SU-DHL-6 (cell line): ENCODE data around the gene CLEC4C.

Experiments used
- EZH2phosphoT487 ChIP-seq: fragments of 200-600 bp; sonication (generic), shearing (Covaris generic); conservative IDR thresholded peaks from 2 replicates; pipeline ENCODE4 v1.6.1; 2018; ENCODE audit warnings: mild to moderate bottlenecking, antibody characterized with exemption, low read length, moderate library complexity, mixed read lengths
- TF ChIP-seq, protein P1 (sequence below): fragments of 200-600 bp; sonication (generic); IDR thresholded peaks from one replicate; pipeline ENCODE4 v1.5.1; 2017; ENCODE audit warnings: antibody characterized with exemption, mild to moderate bottlenecking, low read length, moderate library complexity; ENCODE audit not compliant: insufficient read depth, poor library complexity, severe bottlenecking

DNA sequence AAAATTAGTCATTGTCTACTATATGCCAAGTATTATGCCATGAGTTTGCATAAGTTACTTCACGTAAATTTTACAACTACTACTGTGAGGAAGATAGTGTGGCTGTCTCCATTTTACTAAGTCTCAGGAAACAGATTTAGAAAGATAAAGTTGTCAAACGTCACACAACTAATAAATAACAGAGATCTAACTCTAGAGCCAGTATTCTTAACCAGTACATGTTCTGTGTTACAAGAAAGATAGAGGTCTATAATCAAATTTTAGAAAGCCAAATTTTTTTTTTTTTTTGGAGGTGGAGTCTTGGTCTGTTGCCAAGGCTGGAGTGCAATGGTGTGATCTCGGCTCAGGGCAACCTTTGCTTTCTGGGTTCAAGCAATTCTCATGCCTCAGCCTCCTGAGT is 14.2 kb downstream of the CLEC4C start:
- TF ChIP-seq, protein P1, sequence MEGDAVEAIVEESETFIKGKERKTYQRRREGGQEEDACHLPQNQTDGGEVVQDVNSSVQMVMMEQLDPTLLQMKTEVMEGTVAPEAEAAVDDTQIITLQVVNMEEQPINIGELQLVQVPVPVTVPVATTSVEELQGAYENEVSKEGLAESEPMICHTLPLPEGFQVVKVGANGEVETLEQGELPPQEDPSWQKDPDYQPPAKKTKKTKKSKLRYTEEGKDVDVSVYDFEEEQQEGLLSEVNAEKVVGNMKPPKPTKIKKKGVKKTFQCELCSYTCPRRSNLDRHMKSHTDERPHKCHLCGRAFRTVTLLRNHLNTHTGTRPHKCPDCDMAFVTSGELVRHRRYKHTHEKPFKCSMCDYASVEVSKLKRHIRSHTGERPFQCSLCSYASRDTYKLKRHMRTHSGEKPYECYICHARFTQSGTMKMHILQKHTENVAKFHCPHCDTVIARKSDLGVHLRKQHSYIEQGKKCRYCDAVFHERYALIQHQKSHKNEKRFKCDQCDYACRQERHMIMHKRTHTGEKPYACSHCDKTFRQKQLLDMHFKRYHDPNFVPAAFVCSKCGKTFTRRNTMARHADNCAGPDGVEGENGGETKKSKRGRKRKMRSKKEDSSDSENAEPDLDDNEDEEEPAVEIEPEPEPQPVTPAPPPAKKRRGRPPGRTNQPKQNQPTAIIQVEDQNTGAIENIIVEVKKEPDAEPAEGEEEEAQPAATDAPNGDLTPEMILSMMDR = no peak
- no peak for TF ChIP-seq EZH2phosphoT487
